ENCODE measurements around the gene DROSHA.
"Not testable (repeated sequence)": the region's sequence is repeated elsewhere in the genome, so short reads cannot be mapped to it uniquely, and the experiment has no call there.

Gene DROSHA

GRCh38 chr5:31421806-31422586 lies 109.9 kb downstream of the DROSHA start:
- H3K4me3 ChIP-seq (ENCODE audit: low read depth, low read length): no peak overlapping the region

GRCh38 chr5:31417512-31417911 lies 114.4 kb downstream of the DROSHA start:
- H3K4me3 ChIP-seq (ENCODE audit: low read depth, low read length): no peak overlapping the region

- no peak overlapping the region for H3K4me3 ChIP-seq (ENCODE audit: low read depth, low read length)
Observed at GRCh38 chr5:31416547-31416946, 115.3 kb downstream of the DROSHA start.

GRCh38 chr5:31415960-31416359 lies 115.9 kb downstream of the DROSHA start:
- H3K4me3 ChIP-seq (ENCODE audit: low read depth, low read length): no peak overlapping the region

- H3K4me3 ChIP-seq (ENCODE audit: low read depth, low read length): no peak overlapping the region
Observed at GRCh38 chr5:31415009-31415923, 116.6 kb downstream of the DROSHA start.

GRCh38 chr5:31413030-31413812 lies 118.7 kb downstream of the DROSHA start:
- H3K4me3 ChIP-seq (ENCODE audit: low read depth, low read length): no peak overlapping the region

- H3K4me3 ChIP-seq (ENCODE audit: low read depth, low read length): no peak overlapping the region
Observed at GRCh38 chr5:31412324-31412723, 119.6 kb downstream of the DROSHA start.

- H3K4me3 ChIP-seq (ENCODE audit: low read depth, low read length): no peak overlapping the region
Observed at GRCh38 chr5:31410089-31410488, 121.8 kb downstream of the DROSHA start.

GRCh38 chr5:31408814-31409213 lies 123.1 kb downstream of the DROSHA start:
- no peak overlapping the region for H3K4me3 ChIP-seq (ENCODE audit: low read depth, low read length)

GRCh38 chr5:31407921-31408693 lies 123.8 kb downstream of the DROSHA start:
- H3K4me3 ChIP-seq (ENCODE audit: low read depth, low read length): no peak overlapping the region

GRCh38 chr5:31404325-31404724 lies 127.6 kb downstream of the DROSHA start:
- no peak overlapping the region for H3K4me3 ChIP-seq (ENCODE audit: low read depth, low read length)

GRCh38 chr5:31401691-31402090 lies 130.2 kb downstream of the DROSHA start:
- no peak overlapping the region for H3K4me3 ChIP-seq (ENCODE audit: low read depth, low read length)

GRCh38 chr5:31397926-31398557 lies 133.9 kb downstream of the DROSHA start:
- no peak overlapping the region for H3K4me3 ChIP-seq (ENCODE audit: low read depth, low read length)

GRCh38 chr5:31396611-31397295 lies 135.1 kb downstream of the DROSHA start:
- H3K4me3 ChIP-seq (ENCODE audit: low read depth, low read length): no peak overlapping the region

GRCh38 chr5:31395450-31396045 lies 136.3 kb downstream of the DROSHA start:
- not testable (repeated sequence) for H3K4me3 ChIP-seq (ENCODE audit: low read depth, low read length)

- no peak overlapping the region for H3K4me3 ChIP-seq (ENCODE audit: low read depth, low read length)
Observed at GRCh38 chr5:31393126-31393525, 138.8 kb downstream of the DROSHA start.

- H3K4me3 ChIP-seq (ENCODE audit: low read depth, low read length): no peak overlapping the region
Observed at GRCh38 chr5:31392061-31392460, 139.8 kb downstream of the DROSHA start.

- H3K4me3 ChIP-seq (ENCODE audit: low read depth, low read length): no peak overlapping the region
Observed at GRCh38 chr5:31390256-31390655, 141.6 kb downstream of the DROSHA start.
